GM19193 (cell line): Measurements from ENCODE around the gene ARHGAP30.

Experiments
- POLR2A ChIP-seq: IDR thresholded peaks from 4 replicates; pipeline ENCODE4 v1.6.1; 2011; ENCODE audit not compliant: insufficient read depth, insufficient read length; ENCODE audit errors: extremely low read depth

The ARHGAP30 gene

DNA sequence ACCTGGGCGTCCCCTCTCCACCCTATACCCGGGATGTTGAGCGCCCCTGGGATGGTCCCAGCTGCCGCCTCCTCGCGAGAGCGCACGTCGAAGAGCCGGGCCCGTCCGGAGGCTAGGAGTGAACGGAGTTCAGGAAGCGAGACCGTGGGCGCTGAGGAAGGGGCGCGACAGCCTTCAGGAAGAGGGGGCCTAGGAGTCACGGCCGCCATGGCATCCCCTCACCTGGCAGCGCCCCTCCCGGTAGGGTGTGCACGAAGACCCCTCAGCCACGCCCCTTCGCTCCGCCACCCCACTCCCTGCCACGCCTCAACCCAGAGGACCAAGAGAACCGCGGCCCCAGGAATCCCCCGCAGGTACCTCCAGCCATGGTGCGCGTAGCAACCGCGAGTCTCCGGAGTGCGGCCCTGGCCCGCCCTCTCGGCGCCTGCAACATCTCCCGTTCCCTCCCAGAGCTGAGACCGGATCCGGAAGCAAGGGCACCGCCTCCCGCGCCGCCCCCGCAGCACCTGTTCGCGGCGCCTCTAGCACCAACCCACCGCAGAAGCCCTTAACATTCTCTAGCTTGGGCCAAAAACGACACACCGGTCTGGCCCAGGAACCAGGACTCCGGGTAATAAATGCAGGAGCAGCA lies 31.1 kb downstream of the ARHGAP30 start, which contains the start of gene TSTD1:
TSS of gene TSTD1 (minus strand) at position 442 of the 631 bp plus-strand sequence. CDS start at position 367, 75 bp downstream.
- TF ChIP-seq POLR2A = peak; percentile 77

DNA sequence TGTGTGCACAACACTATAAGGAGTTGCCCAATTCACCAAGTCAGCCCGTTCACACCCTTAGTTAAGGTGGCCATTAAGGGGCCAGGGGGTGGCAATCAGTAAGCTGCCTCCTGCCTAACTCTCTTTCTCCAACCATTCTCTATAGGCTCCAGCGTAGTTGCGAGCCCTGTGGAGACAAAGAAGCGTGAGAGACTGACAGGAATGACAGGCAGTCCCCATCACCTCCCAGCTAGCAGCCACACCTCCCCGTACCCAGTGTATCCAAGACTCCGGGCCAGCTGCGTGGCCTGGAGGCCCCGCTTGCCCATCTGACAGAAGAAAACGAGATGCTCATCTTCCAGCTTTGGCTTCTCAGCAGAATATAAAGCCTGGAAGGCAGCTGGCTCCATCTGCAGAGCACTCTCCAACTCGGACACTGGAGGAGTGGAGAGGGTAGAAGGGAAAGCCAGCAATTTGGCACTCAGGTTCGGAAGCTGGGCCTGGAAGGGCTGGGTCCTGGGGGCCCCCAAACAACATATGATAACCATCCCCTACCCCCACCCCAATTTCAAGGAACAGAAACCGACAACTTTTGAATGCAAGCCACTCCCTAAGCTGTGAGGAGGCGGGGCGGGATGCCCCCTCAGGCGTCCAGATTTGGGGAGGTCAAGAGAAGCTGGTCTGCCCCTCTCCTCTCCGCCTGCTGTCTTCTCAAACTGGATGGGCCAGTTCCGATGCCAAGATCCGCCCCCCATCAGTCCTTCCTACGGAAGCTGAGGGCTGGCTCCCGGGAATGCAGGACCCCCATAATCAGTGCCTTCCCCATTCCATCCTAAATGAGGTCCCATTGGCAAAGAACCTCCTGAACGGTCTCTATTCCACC lies 31.8 kb downstream of the ARHGAP30 start:
- TF ChIP-seq POLR2A = no peak

DNA sequence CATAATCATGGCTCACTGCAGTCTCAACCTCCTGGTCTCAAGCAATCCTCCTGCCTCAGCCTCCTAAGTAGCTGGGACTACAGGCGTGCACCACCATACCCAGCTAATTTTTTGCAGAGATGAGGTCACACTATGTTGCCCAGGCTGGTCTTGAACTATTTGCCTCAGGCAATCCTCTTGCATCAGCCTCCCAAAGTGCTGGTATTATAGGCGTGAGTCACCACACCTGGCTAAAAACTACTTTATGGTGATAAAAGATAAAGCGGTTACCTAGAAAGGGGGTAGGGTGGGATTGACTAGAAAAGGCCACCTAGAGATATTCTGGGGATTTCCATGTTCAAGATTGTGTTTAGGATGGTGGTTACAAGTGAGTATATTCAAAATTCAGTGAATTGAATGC lies 35.9 kb downstream of the ARHGAP30 start:
- TF ChIP-seq POLR2A = no peak

DNA sequence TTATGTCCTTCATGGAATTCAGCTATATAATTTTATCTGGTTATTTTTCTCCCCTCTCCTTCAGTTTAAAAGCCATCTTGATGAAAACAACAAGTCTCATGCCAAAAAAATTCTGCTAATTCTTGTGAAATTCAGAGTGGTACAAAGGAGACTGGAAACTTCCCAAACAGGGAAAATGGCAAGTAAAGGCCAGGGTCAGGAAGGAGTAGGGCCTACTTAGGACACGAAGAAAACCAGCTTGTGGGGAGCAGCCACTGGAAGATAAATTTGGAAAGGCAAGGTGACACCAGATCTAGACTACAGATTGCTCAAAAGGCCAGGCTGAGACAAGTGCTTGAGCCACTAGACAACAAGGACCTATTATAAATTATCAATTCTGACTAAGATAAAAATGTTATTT lies 37.3 kb downstream of the ARHGAP30 start:
- TF ChIP-seq POLR2A = no peak

DNA sequence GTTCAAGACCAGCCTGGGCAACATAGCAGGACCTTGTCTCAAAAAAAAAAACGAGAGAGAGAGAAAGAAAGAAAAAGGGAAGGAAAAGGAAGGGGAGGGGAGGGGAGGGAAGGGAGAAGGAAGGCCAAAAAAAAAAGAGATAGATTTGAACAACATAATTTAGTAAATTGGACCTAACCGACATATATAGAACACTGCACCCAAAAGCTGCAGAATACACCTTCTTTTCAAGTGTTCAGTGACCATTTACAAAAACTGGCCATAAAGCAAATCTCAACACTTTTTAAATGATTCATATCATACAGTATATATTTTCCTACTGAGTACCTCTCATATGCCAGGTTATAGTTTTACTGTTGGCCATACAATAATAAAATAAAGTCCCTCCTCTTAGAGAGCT lies 37.8 kb downstream of the ARHGAP30 start:
- TF ChIP-seq POLR2A = no peak

DNA sequence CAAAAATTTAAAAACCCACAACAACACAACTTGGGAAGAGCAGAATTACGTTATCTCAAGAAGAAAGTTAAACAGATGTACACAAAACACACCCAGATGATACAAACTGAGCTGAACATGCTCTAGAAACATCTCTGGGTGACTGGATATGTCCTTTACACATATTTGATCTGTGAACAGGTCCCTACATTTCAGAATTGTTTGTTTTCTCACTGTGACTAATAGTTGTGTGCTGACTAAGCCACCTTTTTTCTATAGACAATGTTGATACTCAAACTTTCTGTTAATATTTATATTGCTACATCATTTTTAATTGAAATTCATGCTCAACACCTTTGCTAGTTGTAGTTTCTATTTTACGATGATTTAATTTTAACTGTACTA lies 47.7 kb downstream of the ARHGAP30 start:
- TF ChIP-seq POLR2A = no peak

DNA sequence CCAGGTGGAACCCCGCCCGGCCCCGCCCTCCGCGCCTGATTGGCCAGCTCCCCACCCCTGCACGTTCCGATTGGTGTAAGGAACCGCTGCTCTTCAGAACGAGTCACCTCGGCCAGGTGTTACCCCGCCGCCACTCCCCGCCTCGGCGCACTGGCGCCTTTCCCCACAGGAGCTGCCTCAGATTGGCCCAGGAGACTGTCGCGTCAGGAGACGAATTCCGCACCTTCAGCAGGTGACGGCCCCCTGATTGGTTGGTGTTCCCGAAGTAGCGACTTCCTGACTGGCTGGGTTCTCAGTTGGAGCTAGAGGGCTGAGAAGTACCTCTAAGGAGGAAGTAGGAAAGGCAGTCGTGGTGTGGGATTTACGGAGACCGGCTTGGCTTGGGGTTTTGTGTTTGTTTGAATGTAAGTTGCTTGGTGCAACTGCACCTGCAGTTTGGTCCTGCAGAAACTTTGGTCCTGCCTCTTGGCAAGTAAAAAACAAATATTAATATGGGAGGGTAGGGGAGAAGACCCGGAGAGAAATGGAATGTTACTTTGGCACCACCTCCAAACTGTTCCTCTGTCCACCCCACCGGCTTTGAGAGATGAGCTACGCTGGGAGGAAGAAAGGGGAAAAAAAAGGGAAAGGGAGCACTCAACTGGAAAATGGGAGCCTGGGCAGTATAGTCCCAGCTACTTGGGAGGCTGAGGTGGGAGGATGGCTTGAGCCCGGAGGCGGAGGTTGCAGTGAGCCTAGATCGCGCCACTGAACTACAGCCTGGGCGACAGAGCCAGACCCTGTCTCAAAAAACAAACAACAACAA lies 48.3 kb downstream of the ARHGAP30 start:
- peak; percentile 55 for TF ChIP-seq POLR2A

DNA sequence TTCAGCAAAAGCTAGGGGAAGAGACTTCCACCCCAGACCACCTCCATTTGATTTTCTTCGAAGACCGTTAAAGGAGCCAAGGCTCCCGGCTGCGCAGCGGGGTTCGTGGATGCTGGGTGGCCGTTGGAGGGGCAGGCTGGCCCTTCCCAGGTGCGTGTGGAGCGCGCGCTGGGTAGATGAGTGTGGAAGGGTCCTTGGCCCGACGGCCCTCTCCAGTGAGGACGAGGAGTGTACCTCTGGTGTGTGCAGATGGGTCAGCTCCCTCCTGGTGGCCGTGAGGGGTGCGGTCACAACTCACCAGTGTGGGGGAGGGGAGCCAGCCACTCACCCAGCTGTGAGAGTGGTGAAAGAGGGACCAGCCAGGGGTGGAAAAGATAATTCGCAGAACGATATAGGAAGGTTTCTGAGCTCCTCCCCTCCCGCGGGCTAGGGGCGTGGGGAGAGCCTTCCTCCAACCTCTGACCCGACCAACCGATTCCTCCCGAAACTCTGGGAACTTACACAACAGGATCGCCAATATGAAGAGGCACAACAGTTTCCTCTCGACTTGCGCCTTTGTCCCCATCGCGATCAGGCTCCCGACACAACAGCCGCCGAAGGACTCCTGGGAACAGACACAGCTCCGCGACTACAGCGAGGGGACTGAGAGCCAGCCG lies 49.1 kb downstream of the ARHGAP30 start, which contains the start of gene F11R:
TSS of gene F11R (minus strand) at position 644 of the 656 bp plus-strand sequence. CDS start at position 565, 79 bp downstream.
- peak; percentile 53 for TF ChIP-seq POLR2A

DNA sequence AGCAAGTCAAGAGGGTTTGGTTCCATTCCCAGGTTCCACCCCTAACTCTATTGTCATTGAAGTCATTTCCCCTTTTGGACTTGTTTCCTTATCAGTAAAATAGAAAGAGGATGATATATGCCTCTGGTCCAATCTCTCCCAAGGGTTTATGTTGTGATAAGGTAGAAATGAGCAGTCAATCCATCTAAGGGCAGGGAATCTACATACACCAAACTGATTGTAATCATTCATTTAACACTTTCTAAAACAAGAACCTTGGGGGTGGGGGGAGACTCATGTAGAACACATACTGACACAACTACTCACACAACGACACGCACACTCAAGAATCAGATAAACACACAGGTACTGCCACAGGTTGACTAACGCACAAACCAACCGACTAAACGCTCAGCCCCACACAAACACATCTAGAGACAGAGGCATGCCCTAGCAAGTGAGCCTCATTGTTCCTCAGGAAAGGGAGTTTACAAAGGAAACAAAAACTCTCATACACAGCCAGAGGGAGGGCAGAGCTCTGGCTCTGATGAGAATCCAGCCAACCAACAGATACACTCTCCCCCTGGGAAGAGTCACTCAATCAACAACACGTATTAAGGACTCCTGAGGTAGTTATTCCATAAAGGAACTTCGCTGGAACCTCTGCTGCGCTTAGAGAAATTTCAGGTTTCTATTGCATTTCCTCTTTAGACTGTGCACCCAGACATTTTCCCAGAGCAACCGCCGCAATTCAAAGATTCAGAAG lies 49.8 kb downstream of the ARHGAP30 start:
- no peak for TF ChIP-seq POLR2A

DNA sequence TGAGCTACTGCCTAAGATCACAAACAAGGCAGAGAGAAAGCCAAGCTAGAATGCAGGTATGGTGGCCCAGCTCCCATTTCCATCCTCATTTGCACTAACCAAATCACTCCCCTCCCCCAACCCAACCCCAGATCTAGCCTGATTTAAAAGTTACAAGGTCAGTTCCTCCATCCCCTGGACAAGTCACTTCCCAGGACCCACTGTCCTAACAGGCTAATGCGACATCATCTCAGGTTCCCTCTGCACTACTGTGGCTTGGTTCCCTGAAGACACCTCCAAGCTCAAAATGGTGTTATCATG lies 51.1 kb downstream of the ARHGAP30 start:
- no peak for TF ChIP-seq POLR2A

DNA sequence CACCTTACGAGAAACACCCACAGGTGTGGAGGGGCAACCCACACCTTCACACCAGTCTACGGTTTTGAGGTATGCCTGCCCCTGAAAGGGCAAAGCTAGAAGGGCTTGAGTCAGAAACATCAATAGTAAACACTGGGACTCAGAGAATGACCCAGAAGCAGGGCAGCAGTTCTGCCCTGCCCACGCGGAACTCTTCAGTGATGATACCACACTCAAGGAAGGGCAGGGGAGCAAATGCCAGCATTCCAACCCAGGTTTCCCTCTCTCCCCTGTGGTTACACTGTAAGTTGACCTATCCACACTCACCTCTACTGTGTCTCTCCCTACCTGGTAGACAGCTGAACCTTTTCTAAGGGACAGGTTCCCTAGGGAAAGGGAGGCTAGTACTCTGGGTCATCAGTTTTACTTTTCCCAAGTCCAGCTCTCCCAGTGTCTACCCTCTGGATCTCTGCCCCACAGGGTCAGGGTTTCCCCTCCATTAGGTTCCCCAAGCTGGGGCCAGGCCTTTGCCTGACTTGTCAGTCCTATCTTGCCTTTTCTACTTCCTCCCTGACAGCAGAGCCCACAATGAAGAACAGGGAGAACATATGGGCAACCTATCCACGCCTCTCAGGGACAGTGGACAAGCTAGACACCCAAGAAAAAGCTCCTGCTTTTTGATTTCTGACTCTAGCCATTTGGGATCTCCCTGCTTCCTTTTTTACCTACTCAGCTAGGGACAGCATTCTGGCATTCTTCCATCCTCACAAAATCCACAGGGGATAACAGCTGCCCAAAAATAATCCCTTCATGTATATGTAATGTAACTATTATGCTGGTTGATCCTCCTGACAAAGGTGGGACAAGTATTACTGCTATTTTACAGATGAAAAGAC lies 51.7 kb downstream of the ARHGAP30 start:
- TF ChIP-seq POLR2A = no peak

DNA sequence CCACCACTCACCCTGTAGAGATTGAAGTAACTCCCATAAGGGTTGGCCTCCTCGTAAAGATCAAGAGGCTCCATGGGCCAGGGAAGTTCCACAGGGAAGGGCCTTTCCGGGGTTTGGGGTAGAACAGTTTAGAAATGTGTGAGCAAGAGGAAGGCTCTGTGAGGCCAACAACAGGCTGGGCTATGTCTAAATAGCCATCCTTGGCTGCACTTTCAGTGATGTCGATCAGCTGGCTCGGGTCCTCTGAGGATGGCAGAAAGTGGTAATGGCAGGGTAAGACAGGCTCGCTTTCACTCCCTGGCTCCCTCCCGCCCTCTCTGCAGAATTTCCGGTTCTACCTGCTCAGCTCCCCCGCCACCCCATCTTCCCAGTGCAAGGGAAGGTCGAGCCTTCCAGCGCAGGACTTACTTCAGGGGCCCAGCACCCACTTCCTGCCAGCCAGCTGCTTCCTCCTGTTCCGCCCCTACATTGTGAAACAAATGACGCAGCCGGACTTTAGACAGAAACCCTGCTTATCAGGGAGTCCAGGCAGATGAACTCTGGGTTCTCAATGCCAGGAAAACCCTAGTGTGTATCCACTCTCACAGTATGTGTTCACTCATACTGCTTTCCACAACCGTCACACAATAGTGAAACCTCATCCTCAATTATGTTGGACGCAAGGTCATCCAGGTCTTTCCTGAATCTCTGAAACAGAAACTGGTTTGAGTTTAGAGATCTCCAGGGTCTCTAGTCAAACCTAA lies 56.0 kb downstream of the ARHGAP30 start:
- peak; percentile 63 for TF ChIP-seq POLR2A

DNA sequence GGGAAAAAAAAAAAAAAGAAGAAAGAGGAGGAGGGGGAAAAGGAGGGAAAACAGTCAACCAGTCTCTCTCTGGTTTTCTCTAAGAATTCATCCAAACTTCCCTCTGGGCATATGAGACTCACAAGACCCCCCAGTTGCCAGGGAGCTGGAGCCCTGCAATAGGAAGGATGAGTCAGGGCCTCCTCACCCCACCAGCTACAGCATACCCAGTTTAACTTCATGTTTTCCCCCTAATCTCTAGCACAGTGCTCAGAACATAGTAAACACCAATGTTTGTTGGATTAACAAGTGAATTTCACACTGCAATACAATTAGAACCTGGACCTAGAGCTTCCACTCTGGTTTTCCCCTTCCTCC lies 56.6 kb downstream of the ARHGAP30 start:
- no peak for TF ChIP-seq POLR2A
